OCI-LY3 (cell line): ENCODE results near the gene ROCK2.

Source experiments
- EZH2phosphoT487 ChIP-seq: fragments of 200-600 bp; shearing (Covaris generic); IDR thresholded peaks from 2 replicates; pipeline ENCODE4 v1.6.1; 2018; ENCODE audit warnings: antibody characterized with exemption, mixed run types, low read depth
- TF ChIP-seq, protein P1 (sequence below): fragments of 200-600, 300-600 bp; sonication (generic); IDR thresholded peaks from 2 replicates; pipeline ENCODE4 v1.5.1; 2014; ENCODE audit warnings: antibody characterized with exemption, low read length, low read depth

DNA sequence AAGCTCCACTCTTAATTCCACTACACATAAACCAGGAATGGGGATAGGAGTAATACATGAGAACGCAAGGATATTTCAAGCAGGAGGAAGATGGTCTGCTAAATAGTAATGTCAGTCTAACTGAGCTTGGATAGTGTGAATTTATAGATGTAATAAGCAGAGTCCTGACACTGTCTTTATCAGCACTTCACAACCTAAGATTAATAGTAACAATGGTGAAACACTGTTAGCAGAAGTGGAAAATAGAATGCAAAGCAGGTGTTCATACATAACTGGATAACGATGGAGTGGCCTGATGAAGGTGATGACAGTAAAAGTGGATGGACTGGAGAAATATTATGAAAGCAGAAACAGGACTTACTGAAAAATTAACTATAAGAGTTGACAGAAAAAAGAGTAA is 80.4 kb downstream of the ROCK2 start:
- TF ChIP-seq, protein P1, sequence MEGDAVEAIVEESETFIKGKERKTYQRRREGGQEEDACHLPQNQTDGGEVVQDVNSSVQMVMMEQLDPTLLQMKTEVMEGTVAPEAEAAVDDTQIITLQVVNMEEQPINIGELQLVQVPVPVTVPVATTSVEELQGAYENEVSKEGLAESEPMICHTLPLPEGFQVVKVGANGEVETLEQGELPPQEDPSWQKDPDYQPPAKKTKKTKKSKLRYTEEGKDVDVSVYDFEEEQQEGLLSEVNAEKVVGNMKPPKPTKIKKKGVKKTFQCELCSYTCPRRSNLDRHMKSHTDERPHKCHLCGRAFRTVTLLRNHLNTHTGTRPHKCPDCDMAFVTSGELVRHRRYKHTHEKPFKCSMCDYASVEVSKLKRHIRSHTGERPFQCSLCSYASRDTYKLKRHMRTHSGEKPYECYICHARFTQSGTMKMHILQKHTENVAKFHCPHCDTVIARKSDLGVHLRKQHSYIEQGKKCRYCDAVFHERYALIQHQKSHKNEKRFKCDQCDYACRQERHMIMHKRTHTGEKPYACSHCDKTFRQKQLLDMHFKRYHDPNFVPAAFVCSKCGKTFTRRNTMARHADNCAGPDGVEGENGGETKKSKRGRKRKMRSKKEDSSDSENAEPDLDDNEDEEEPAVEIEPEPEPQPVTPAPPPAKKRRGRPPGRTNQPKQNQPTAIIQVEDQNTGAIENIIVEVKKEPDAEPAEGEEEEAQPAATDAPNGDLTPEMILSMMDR, result no peak
- no peak for TF ChIP-seq EZH2phosphoT487
